Panc1 (cell line): ENCODE measurements around the gene TFAP2B. TPM values are rescaled to one million over a fixed set of nuclear protein-coding genes. Genes with fewer than 3 reads are reported as not detected.

ENCODE experiments used
- ATAC-seq: fragments of 200-7000 bp; cut with Tn5 transposase; 2 replicates; pipeline ENCODE4 v1.9.1; 2020; ENCODE audit warnings: mild to moderate bottlenecking, moderate library complexity
- BruUV-seq: library from RNA; stranded (reverse); fragments of 400-500 nt; replicated peaks from 2 replicates; lab custom pipeline; 2021; lab: Mats Ljungman, UMichigan
- CTCF ChIA-PET: fragments of 300-600 bp; sonication (Branson Sonifier 250); formaldehyde crosslinking; loops from one replicate; lab custom pipeline; 2022; ENCODE audit warnings: antibody characterized with exemption; lab: Charles Lee
- POLR2A ChIA-PET: fragments of 300-600 bp; sonication (Branson Sonifier 250); formaldehyde crosslinking; loops from one replicate; lab custom pipeline; 2022; ENCODE audit warnings: antibody characterized with exemption; lab: Charles Lee
- DNase-seq: peaks from one replicate; pipeline ENCODE4 v3.0.0-alpha.2; 2010; ENCODE audit warnings: low read depth, low spot score
- H3K27ac ChIP-seq: 2 replicates; pipeline ENCODE4 v1.5.1; 2011; ENCODE audit warnings: mild to moderate bottlenecking, low read length, inconsistent platforms
- H3K27me3 ChIP-seq: fragments of 200-500 bp; sonication (Bioruptor generic); 2 replicates; pipeline ENCODE4 v1.6.0; 2014; ENCODE audit warnings: low read length, inconsistent platforms; ENCODE audit not compliant: control insufficient read depth, insufficient read depth
- H3K36me3 ChIP-seq: fragments of 200-500 bp; sonication (Bioruptor generic); 2 replicates; pipeline ENCODE4 v1.5.1; 2014; ENCODE audit warnings: inconsistent platforms, mild to moderate bottlenecking, low read length, moderate library complexity; ENCODE audit not compliant: control insufficient read depth, insufficient read depth
- H3K4me1 ChIP-seq: 2 replicates; pipeline ENCODE4 v1.5.1; 2011; ENCODE audit warnings: inconsistent platforms, mild to moderate bottlenecking, low read length, moderate library complexity; ENCODE audit not compliant: control insufficient read depth, insufficient read depth
- H3K4me3 ChIP-seq, 2 experiments: 2 replicates each; pipeline ENCODE4 v1.5.1; 2011 to 2012; ENCODE audit warnings: low read depth in 2 of 2, low read length in 2 of 2, mild to moderate bottlenecking in 2 of 2, inconsistent platforms in 1 of 2, moderate library complexity in 1 of 2
- H3K9me3 ChIP-seq: fragments of 200-500 bp; sonication (Bioruptor generic); 2 replicates; pipeline ENCODE4 v1.5.1; 2014; ENCODE audit warnings: low read depth, mild to moderate bottlenecking, inconsistent platforms, low read length, moderate library complexity; ENCODE audit not compliant: control insufficient read depth, insufficient read depth
- CTCF ChIP-seq: fragments of 450-650 bp; IDR thresholded peaks from 2 replicates; pipeline ENCODE4 v1.5.1; 2017; ENCODE audit warnings: mild to moderate bottlenecking
- POLR2AphosphoS5 ChIP-seq: IDR thresholded peaks from 2 replicates; pipeline ENCODE4 v1.6.1; 2012; ENCODE audit warnings: mild to moderate bottlenecking, low read depth, low read length, moderate library complexity
- REST ChIP-seq, 2 experiments: IDR thresholded peaks; 2 replicates each; pipeline ENCODE4 v1.6.1; 2011 to 2012; ENCODE audit warnings: low read depth in 2 of 2, control low read depth in 1 of 2, low read length in 1 of 2, mild to moderate bottlenecking in 1 of 2, moderate library complexity in 1 of 2; ENCODE audit not compliant: insufficient read depth in 1 of 2
- SIN3A ChIP-seq: IDR thresholded peaks from 2 replicates; pipeline ENCODE4 v1.6.1; 2012; ENCODE audit warnings: low read depth, mild to moderate bottlenecking, low read length, moderate library complexity, borderline replicate concordance; ENCODE audit not compliant: insufficient read depth
- TCF7L2 ChIP-seq: IDR thresholded peaks from 2 replicates; pipeline ENCODE4 v1.6.1; 2011; ENCODE audit warnings: mild to moderate bottlenecking, low read depth, low read length, inconsistent platforms
- in situ Hi-C: cut with HindIII; loops from 2 replicates; pipeline ENCODE4 v1.10.0; 2016; ENCODE audit warnings: low sequenced_read_pairs, low pct_unique_long_range_greater_than_20kb
- intact Hi-C: fragments of 100-400 bp; cut with micrococcal nuclease; formaldehyde crosslinking; loops from one replicate; pipeline ENCODE4 v1.10.0; 2022; ENCODE audit not compliant: unreplicated experiment
- total RNA-seq: library from RNA; stranded (reverse); gene quantifications from one replicate; pipeline ENCODE4 v1.2.1, GENCODE V29; 2021; ENCODE audit not compliant: unreplicated experiment

TFAP2B gene
- total RNA-seq, 1 experiment from 2014 or later = not detected

DNA sequence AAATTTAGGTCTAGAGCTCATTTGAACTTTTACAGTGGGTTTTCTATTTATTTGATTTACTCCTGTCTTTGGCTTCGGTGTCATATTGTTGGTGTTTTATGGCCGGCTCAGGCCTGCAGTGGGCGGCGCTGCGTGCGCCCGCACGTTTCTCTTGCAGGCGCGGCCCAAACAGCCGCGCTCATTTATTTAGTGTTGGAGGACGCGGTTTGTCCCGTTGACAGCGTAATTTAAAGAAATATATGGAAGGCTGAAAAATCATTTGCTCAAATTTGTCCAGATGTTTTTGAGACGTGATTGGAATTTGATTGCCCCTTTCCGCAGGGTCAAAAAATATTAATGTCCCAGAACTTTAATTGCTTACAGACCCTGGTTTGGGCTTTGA is 22.1 kb downstream of the TFAP2B start:
- no peak overlapping the region for H3K27ac ChIP-seq
- H3K27me3 ChIP-seq = peaks cover 3% of the 10 kb centered on the region
- BruUV-seq = no TSS peak
- ATAC-seq (no peak), DNase-seq (no peak)
- ChIA-PET POLR2A (no interaction called here), CTCF (no interaction called here)
- no peaks in the 10 kb centered on the region for H3K36me3 ChIP-seq
- no peaks in the 10 kb centered on the region for H3K4me1 ChIP-seq
- no peak overlapping the region for H3K4me3 ChIP-seq
- in situ Hi-C loops (no loop called here), intact Hi-C loops (no loop called here)
- no peak for TF ChIP-seq SIN3A
- TF ChIP-seq TCF7L2 = no peak
- no peak for TF ChIP-seq CTCF
- TF ChIP-seq REST (IDR thresholded peaks at IDR 0.05; ENCODE audit: insufficient read depth in 1 of 2, low read depth in 2 of 2, low read length in 1 of 2) = no peak
- TF ChIP-seq POLR2AphosphoS5 = no peak
- no peaks in the 10 kb centered on the region for H3K9me3 ChIP-seq

GRCh38 chr6:50842446-50842845 is 23.8 kb downstream of the TFAP2B start:
- POLR2A ChIA-PET = no interaction called here
- no TSS peak for BruUV-seq
- peaks cover 3% of the 10 kb centered on the region for H3K27me3 ChIP-seq
- no peak for DNase-seq
- H3K27ac ChIP-seq = no peak overlapping the region
- no peaks in the 10 kb centered on the region for H3K9me3 ChIP-seq
- in situ Hi-C loops = no loop called here
- H3K36me3 ChIP-seq = no peaks in the 10 kb centered on the region
- CTCF ChIA-PET = no interaction called here
- intact Hi-C loops = no loop called here
- H3K4me3 ChIP-seq = no peak overlapping the region
- TF ChIP-seq TCF7L2 (no peak), POLR2AphosphoS5 (no peak), CTCF (no peak), REST (IDR thresholded peaks at IDR 0.05; ENCODE audit: insufficient read depth in 1 of 2, low read depth in 2 of 2, low read length in 1 of 2) (no peak), SIN3A (no peak)
- no peak for ATAC-seq
- H3K4me1 ChIP-seq = no peaks in the 10 kb centered on the region
